ENCODE data around the gene MAP7. TPM values are rescaled to one million over a fixed set of nuclear protein-coding genes. Genes with fewer than 3 reads are reported as not detected.

Gene MAP7
- total and polyA plus RNA-seq, 2 donors (not counting 3 experiments of a cell fraction or from before 2014, with no cell fraction given): 0.07 to 0.42 TPM

- ChIA-PET POLR2A (no interaction called here), CTCF (no interaction called here)
- dilution Hi-C loops (cut with MboI; ENCODE audit: extremely low pct_ligation_motif_present, low sequenced_read_pairs): no loop called here
- Histone ChIP-seq H3K27ac (ENCODE audit: insufficient read depth, low read depth, low read length) (no peak overlapping the region), H3K27me3 (ENCODE audit: control insufficient read depth in 2 of 2, insufficient read depth in 2 of 2, low read length in 2 of 2) (peaks cover 0 to 3% of the 10 kb centered on the region in 2 experiments), H3K4me1 (ENCODE audit: control insufficient read depth, extremely low read depth, insufficient read depth, low read length) (no peaks in the 10 kb centered on the region), H3K4me3 (replicated peaks in 1 of 3; ENCODE audit: insufficient read depth in 1 of 3, low read depth in 1 of 3, low read length in 3 of 3) (no peak overlapping the region), H4K20me1 (replicated peaks; ENCODE audit: control insufficient read depth, extremely low read depth, insufficient read depth, low read length) (peaks cover 2% of the 10 kb centered on the region), H3K9ac (replicated peaks; ENCODE audit: extremely low read depth, insufficient read depth, low read length) (no peak overlapping the region), H3K36me3 (ENCODE audit: control insufficient read depth in 2 of 2, extremely low read depth in 1 of 2, insufficient read depth in 2 of 2, low read length in 2 of 2) (no peaks in the 10 kb centered on the region), H2AFZ (ENCODE audit: low read depth, low read length) (no peak overlapping the region), H3K9me3 (replicated peaks; ENCODE audit: control insufficient read depth, insufficient read depth, low read length) (no peaks in the 10 kb centered on the region), H3K79me2 (ENCODE audit: control insufficient read depth, insufficient read depth, low read length) (no peaks in the 10 kb centered on the region), H3K9me1 (replicated peaks; ENCODE audit: control insufficient read depth, extremely low read depth, insufficient read depth, low read length) (no peaks in the 10 kb centered on the region), H3K4me2 (ENCODE audit: insufficient read depth, low read length) (no peak overlapping the region)
- no peak for TF ChIP-seq FOS (IDR thresholded peaks at IDR 0.05; ENCODE audit: borderline replicate concordance, insufficient read depth, low read length)
- TF ChIP-seq GATA2 (IDR thresholded peaks at IDR 0.05; ENCODE audit: insufficient read depth, insufficient read length, low read depth, low read length): no peak
- no peak for TF ChIP-seq CTCF (IDR thresholded peaks at IDR 0.05; ENCODE audit: extremely low read depth in 1 of 2, insufficient read depth in 1 of 2, low read depth in 1 of 2, low read length in 2 of 2)
- no peak for TF ChIP-seq POLR2A (IDR thresholded peaks at IDR 0.05; ENCODE audit: low read depth, low read length)
- no peak for TF ChIP-seq JUN (IDR thresholded peaks at IDR 0.05; ENCODE audit: borderline replicate concordance, insufficient read depth, insufficient read length, low read depth)
- TF ChIP-seq, protein P1, sequence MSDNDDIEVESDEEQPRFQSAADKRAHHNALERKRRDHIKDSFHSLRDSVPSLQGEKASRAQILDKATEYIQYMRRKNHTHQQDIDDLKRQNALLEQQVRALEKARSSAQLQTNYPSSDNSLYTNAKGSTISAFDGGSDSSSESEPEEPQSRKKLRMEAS (IDR thresholded peaks at IDR 0.05; ENCODE audit: insufficient read depth, insufficient read length): no peak
- no peak for TF ChIP-seq MYC (IDR thresholded peaks at IDR 0.05; ENCODE audit: low read depth, low read length)
- TF ChIP-seq EZH2 (IDR thresholded peaks at IDR 0.05; ENCODE audit: borderline replicate concordance, low read depth, low read length, severe bottlenecking): no peak
- no peak for TF ChIP-seq POLR2AphosphoS5 (IDR thresholded peaks at IDR 0.05; ENCODE audit: insufficient read depth, low read depth, low read length)
- FAIRE-seq: no peak
- intact Hi-C loops (cut with micrococcal nuclease): no loop called here
- DNase-seq (ENCODE audit: low read depth, low spot score): no peak
- BruUV-seq (replicated peaks): no TSS peak
These were observed 129.4 kb downstream of the MAP7 start for GRCh38 chr6:136420853-136421252.
